ENCODE data around the gene LRRC8A.

GRCh38 chr9:128908372-128908771 lies 26.4 kb downstream of the LRRC8A start:
- TF ChIP-seq CEBPB (IDR thresholded peaks at IDR 0.05) (no peak), MAX (IDR thresholded peaks at IDR 0.05) (no peak), REST (IDR thresholded peaks at IDR 0.05; ENCODE audit: low read depth) (no peak), EP300 (IDR thresholded peaks at IDR 0.05; ENCODE audit: borderline replicate concordance) (no peak), RAD21 (IDR thresholded peaks at IDR 0.05; ENCODE audit: low read depth) (no peak), TAF1 (IDR thresholded peaks at IDR 0.05; ENCODE audit: low read depth) (no peak), TEAD4 (IDR thresholded peaks at IDR 0.05) (no peak), EGR1 (IDR thresholded peaks at IDR 0.05) (no peak)
